CD14-positive monocyte (primary cell): ENCODE measurements around the gene CDH13. TPM values are rescaled to one million over a fixed set of nuclear protein-coding genes. Genes with fewer than 3 reads are reported as not detected.

Experiments used
- DNase-seq, 3 donors: peaks; one replicate each; pipeline ENCODE4 v3.0.0-alpha.2; 2011 to 2022
- H2AFZ ChIP-seq: 2 replicates; pipeline ENCODE4 v1.6.0; 2012; ENCODE audit warnings: mild to moderate bottlenecking, low read depth, low read length, inconsistent platforms; ENCODE audit not compliant: insufficient read depth, poor library complexity, severe bottlenecking
- H3K27ac ChIP-seq, 2 donors: 1 replicate in 1 of 2; 2 replicates in 1 of 2; pipeline ENCODE4 v1.5.1; 2012 to 2013; ENCODE audit warnings: low read length in 2 of 2, control low read depth in 1 of 2, inconsistent platforms in 1 of 2, low read depth in 1 of 2, mild to moderate bottlenecking in 1 of 2
- H3K27me3 ChIP-seq, 2 donors: one replicate each; pipeline versions ENCODE4 v1.6.0 to v1.6.1; 2011 to 2013; ENCODE audit warnings: low read length in 2 of 2; ENCODE audit not compliant: control insufficient read depth in 2 of 2, insufficient read depth in 2 of 2
- H3K36me3 ChIP-seq, 2 donors: replicated peaks in 1 of 2; 1 replicate in 1 of 2; 2 replicates in 1 of 2; pipeline versions ENCODE4 v1.5.1 to v1.6.1; 2012 to 2013; ENCODE audit warnings: low read length in 2 of 2, control low read depth in 1 of 2, inconsistent platforms in 1 of 2, mild to moderate bottlenecking in 1 of 2; ENCODE audit not compliant: insufficient read depth in 2 of 2, control insufficient read depth in 1 of 2
- H3K4me1 ChIP-seq, 2 donors: 1 replicate in 1 of 2; 2 replicates in 1 of 2; pipeline versions ENCODE4 v1.5.1 to v1.6.1; 2012 to 2013; ENCODE audit warnings: low read length in 2 of 2, control low read depth in 1 of 2, inconsistent platforms in 1 of 2, mild to moderate bottlenecking in 1 of 2, moderate library complexity in 1 of 2; ENCODE audit not compliant: insufficient read depth in 2 of 2, control insufficient read depth in 1 of 2
- H3K4me2 ChIP-seq: replicated peaks from 2 replicates; pipeline ENCODE3; 2012; ENCODE audit warnings: low read length, moderate library complexity, mild to moderate bottlenecking; ENCODE audit not compliant: poor library complexity, severe bottlenecking; ENCODE audit errors: extremely low read depth
- H3K4me3 ChIP-seq, 3 experiments: fragments of 200-600 bp in 1 of 3; sonication (generic) in 1 of 3; replicated peaks in 1 of 3; 1 replicate in 2 of 3; 2 replicates in 1 of 3; pipeline ENCODE4 v1.5.1; 2011 to 2013; ENCODE audit warnings: low read length in 3 of 3, mild to moderate bottlenecking in 3 of 3, control low read depth in 2 of 3, low read depth in 2 of 3, inconsistent platforms in 1 of 3, moderate library complexity in 1 of 3
- H3K79me2 ChIP-seq: 2 replicates; pipeline ENCODE4 v1.6.0; 2012; ENCODE audit warnings: mild to moderate bottlenecking, control low read depth, inconsistent platforms, low read length, moderate library complexity; ENCODE audit not compliant: insufficient read depth
- H3K9ac ChIP-seq: 2 replicates; pipeline ENCODE4 v1.6.0; 2017; ENCODE audit warnings: low read length, mild to moderate bottlenecking; ENCODE audit not compliant: insufficient read depth, poor library complexity, severe bottlenecking
- H3K9me3 ChIP-seq, 2 donors: replicated peaks in 1 of 2; 1 replicate in 1 of 2; 2 replicates in 1 of 2; pipeline versions ENCODE4 v1.5.1 to v1.6.1; 2012 to 2013; ENCODE audit warnings: low read length in 2 of 2, control low read depth in 1 of 2; ENCODE audit not compliant: control insufficient read depth in 1 of 2, insufficient read depth in 1 of 2
- H4K20me1 ChIP-seq: 2 replicates; pipeline ENCODE4 v1.6.0; 2012; ENCODE audit warnings: mild to moderate bottlenecking, low read length, control low read depth, moderate library complexity; ENCODE audit not compliant: insufficient read depth
- H3K27ac Mint-ChIP-seq, 7 donors: one replicate each; pipeline ENCODE4 v1.8.0; 2020; ENCODE audit warnings: mild to moderate bottlenecking in 7 of 7, mixed read lengths in 7 of 7, moderate library complexity in 6 of 7, inconsistent platforms in 2 of 7
- H3K27me3 Mint-ChIP-seq, 3 donors: one replicate each; pipeline ENCODE4 v1.8.0; 2021 to 2022; ENCODE audit warnings: low read depth in 3 of 3, mild to moderate bottlenecking in 3 of 3, mixed read lengths in 3 of 3, moderate library complexity in 3 of 3, inconsistent platforms in 1 of 3
- H3K36me3 Mint-ChIP-seq, 2 donors: one replicate each; pipeline ENCODE4 v1.8.0; 2020; ENCODE audit warnings: mixed read lengths in 2 of 2, inconsistent platforms in 1 of 2, mild to moderate bottlenecking in 1 of 2
- H3K4me1 Mint-ChIP-seq: one replicate; pipeline ENCODE4 v1.8.0; 2020; ENCODE audit warnings: mild to moderate bottlenecking, mixed read lengths
- H3K4me3 Mint-ChIP-seq, 2 donors: one replicate each; pipeline ENCODE4 v1.8.0; 2020; ENCODE audit warnings: mild to moderate bottlenecking in 2 of 2, mixed read lengths in 2 of 2, moderate library complexity in 1 of 2
- H3K9me3 Mint-ChIP-seq, 7 donors: one replicate each; pipeline ENCODE4 v1.8.0; 2020 to 2022; ENCODE audit warnings: mixed read lengths in 7 of 7, mild to moderate bottlenecking in 6 of 7, moderate library complexity in 6 of 7, inconsistent platforms in 2 of 7
- WGBS: methylation state at CpG from one replicate; pipeline ENCODE4 v1.1.5; 2013; ENCODE audit warnings: missing lambda C conversion rate; ENCODE audit not compliant: insufficient coverage; 5-methylcytosine and 5-hydroxymethylcytosine counted together
- intact Hi-C, 2 donors: fragments of 100-400 bp; cut with micrococcal nuclease; formaldehyde crosslinking; loops; one replicate each; pipeline versions ENCODE4 v1.15.0 to v1.15.1; 2023
- polyA plus RNA-seq, 3 donors: library from polyadenylated mRNA; depleted of rRNA in 1 of 3; unstranded in 2 of 3; stranded (reverse) in 1 of 3; fragments of 300-500 nt in 2 of 3; fragments of >200 nt in 1 of 3; fragmentation: Illumina TruSeq in 2 of 3; gene quantifications; 1 replicate in 2 of 3; 2 replicates in 1 of 3; pipeline ENCODE4 v1.2.3, GENCODE V29; 2012 to 2021
- TF ChIP-seq, protein P1 (sequence below): fragments of 200-600 bp; IDR thresholded peaks from one replicate; pipeline ENCODE4 v1.8.0; 2022; ENCODE audit warnings: antibody characterized with exemption, mild to moderate bottlenecking

The CDH13 gene
- polyA plus RNA-seq, 3 donors, result 0.13 to 0.19 TPM; not detected in 1

- H3K36me3 ChIP-seq, result no peaks in the 10 kb centered on the region
- intact Hi-C loops, result no loop called here
- Mint-ChIP-seq H3K36me3 (no peaks in the 10 kb centered on the region), H3K27ac (no peak overlapping the region), H3K4me1 (peaks cover 2% of the 10 kb centered on the region), H3K27me3 (peaks cover 0 to 1% (median 0%) of the 10 kb centered on the region in 3 donors), H3K9me3 (peaks cover 0 to 11% (median 6%) of the 10 kb centered on the region in 7 donors), H3K4me3 (no peak overlapping the region)
- TF ChIP-seq, protein P1, sequence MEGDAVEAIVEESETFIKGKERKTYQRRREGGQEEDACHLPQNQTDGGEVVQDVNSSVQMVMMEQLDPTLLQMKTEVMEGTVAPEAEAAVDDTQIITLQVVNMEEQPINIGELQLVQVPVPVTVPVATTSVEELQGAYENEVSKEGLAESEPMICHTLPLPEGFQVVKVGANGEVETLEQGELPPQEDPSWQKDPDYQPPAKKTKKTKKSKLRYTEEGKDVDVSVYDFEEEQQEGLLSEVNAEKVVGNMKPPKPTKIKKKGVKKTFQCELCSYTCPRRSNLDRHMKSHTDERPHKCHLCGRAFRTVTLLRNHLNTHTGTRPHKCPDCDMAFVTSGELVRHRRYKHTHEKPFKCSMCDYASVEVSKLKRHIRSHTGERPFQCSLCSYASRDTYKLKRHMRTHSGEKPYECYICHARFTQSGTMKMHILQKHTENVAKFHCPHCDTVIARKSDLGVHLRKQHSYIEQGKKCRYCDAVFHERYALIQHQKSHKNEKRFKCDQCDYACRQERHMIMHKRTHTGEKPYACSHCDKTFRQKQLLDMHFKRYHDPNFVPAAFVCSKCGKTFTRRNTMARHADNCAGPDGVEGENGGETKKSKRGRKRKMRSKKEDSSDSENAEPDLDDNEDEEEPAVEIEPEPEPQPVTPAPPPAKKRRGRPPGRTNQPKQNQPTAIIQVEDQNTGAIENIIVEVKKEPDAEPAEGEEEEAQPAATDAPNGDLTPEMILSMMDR, result no peak
- DNase-seq, result no peak
- 100% methylated on average over 2 of the region's 3 CpGs for WGBS
- no peaks in the 10 kb centered on the region for H3K79me2 ChIP-seq
- H3K9me3 ChIP-seq, result peaks cover 0 to 5% of the 10 kb centered on the region in 2 donors
- no peaks in the 10 kb centered on the region for H3K27me3 ChIP-seq
- no peak overlapping the region for H3K4me2 ChIP-seq
- H3K27ac ChIP-seq, result no peak overlapping the region
- no peaks in the 10 kb centered on the region for H4K20me1 ChIP-seq
- H3K4me3 ChIP-seq, result no peak overlapping the region
- no peak overlapping the region for H3K9ac ChIP-seq
- no peak overlapping the region for H2AFZ ChIP-seq
- no peaks in the 10 kb centered on the region for H3K4me1 ChIP-seq
These were observed 105.7 kb downstream of the CDH13 start for GRCh38 chr16:82732461-82732860.

GRCh38 chr16:82735186-82735585, 108.4 kb downstream of the CDH13 start:
- peaks cover 0 to 1% (median 0%) of the 10 kb centered on the region in 3 donors for H3K27me3 Mint-ChIP-seq
- TF ChIP-seq, protein P1, result no peak
- no peaks in the 10 kb centered on the region for H3K79me2 ChIP-seq
- H3K9me3 Mint-ChIP-seq, result peaks cover 0 to 6% (median 2%) of the 10 kb centered on the region in 7 donors
- no peaks in the 10 kb centered on the region for H3K4me1 ChIP-seq
- H2AFZ ChIP-seq, result no peak overlapping the region
- no peak overlapping the region for H3K9ac ChIP-seq
- H3K36me3 Mint-ChIP-seq, result no peaks in the 10 kb centered on the region
- no peaks in the 10 kb centered on the region for H3K36me3 ChIP-seq
- no peak overlapping the region for H3K27ac Mint-ChIP-seq
- no peak overlapping the region for H3K4me2 ChIP-seq
- WGBS, result 60% methylated on average over 1 of the region's 3 CpGs
- no peak for DNase-seq
- intact Hi-C loops, result no loop called here
- H3K9me3 ChIP-seq, result no peaks in the 10 kb centered on the region
- no peak overlapping the region for H3K4me3 ChIP-seq
- H3K27ac ChIP-seq, result no peak overlapping the region
- no peaks in the 10 kb centered on the region for H4K20me1 ChIP-seq
- H3K4me3 Mint-ChIP-seq, result no peak overlapping the region
- no peaks in the 10 kb centered on the region for H3K27me3 ChIP-seq
- no peaks in the 10 kb centered on the region for H3K4me1 Mint-ChIP-seq
